Measurements from ENCODE around the gene MYO18A. TPM values are rescaled to one million over a fixed set of nuclear protein-coding genes. Genes with fewer than 3 reads are reported as not detected.

MYO18A gene
- total and polyA plus RNA-seq, 10 of the 15 experiments (the other 5 are each of a cell fraction or from before 2014, with no cell fraction given): 2.9 to 66.0 (median 24.5) TPM

DNA sequence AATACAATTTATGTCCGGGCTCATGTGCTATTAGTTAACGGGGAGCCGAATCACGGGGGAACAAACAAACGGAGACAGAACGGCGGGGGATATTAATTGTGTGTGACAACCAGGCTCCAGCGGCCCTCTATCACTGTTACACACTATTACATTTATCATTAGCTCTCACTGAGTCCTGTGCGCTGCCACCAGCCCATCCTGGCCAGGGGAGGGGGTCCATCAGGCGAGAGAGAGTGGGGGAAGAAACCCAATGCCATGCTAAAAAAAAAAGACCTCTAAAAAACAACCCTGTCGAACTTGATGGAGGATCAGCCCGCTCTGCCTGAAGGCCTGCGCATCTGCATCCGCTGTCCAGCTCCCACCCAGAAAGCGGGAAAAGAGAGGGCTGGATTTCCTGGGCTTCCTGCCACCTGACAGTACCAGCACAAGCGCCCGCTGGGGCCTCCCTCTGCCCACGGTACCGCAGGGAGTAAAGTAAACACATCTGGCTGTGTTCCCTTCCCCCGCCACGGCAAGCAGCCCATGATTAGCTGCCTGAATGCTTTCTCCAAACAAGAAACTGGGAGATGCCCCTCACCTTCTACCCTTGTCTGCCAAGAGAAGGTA lies 95.6 kb downstream of the MYO18A start:
- CTCF ChIA-PET: interaction anchor here (0.6 kb wide), 1 partner anchor 8 kb away, joined by 3 read pairs; no protein-coding TSS in a partner anchor

More for the DNA sequence above, 95.6 kb downstream of the MYO18A start:
- H3K79me2 ChIP-seq (ENCODE audit: control insufficient read depth, insufficient read depth, low read length): no peaks in the 10 kb centered on the region
- no peak overlapping the region for H3K4me3 ChIP-seq
- intact Hi-C loops (cut with micrococcal nuclease; ENCODE audit: unreplicated experiment) (no loop called here), in situ Hi-C loops (cut with MboI) (no loop called here)
- WGBS (ENCODE audit: insufficient coverage, insufficient replicate concordance, low lambda C conversion rate, missing lambda C conversion rate): 97% methylated on average over 21 of the region's 21 CpGs
- RAD21 ChIA-PET (ENCODE audit: unreplicated experiment): no interaction called here
- no peaks in the 10 kb centered on the region for H3K27me3 ChIP-seq (replicated peaks in 1 of 2; ENCODE audit: control insufficient read depth in 2 of 2, insufficient read depth in 2 of 2, low read length in 1 of 2)
- DNase-seq (ENCODE audit: low read depth, low spot score) (no peak), FAIRE-seq (no peak), ATAC-seq (no peak)
- H3K4me1 ChIP-seq (ENCODE audit: control insufficient read depth, insufficient read depth, low read length): no peaks in the 10 kb centered on the region
- TF ChIP-seq, protein P1, sequence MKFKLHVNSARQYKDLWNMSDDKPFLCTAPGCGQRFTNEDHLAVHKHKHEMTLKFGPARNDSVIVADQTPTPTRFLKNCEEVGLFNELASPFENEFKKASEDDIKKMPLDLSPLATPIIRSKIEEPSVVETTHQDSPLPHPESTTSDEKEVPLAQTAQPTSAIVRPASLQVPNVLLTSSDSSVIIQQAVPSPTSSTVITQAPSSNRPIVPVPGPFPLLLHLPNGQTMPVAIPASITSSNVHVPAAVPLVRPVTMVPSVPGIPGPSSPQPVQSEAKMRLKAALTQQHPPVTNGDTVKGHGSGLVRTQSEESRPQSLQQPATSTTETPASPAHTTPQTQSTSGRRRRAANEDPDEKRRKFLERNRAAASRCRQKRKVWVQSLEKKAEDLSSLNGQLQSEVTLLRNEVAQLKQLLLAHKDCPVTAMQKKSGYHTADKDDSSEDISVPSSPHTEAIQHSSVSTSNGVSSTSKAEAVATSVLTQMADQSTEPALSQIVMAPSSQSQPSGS (IDR thresholded peaks at IDR 0.05; ENCODE audit: low read length): no peak
- TF ChIP-seq, protein P2, sequence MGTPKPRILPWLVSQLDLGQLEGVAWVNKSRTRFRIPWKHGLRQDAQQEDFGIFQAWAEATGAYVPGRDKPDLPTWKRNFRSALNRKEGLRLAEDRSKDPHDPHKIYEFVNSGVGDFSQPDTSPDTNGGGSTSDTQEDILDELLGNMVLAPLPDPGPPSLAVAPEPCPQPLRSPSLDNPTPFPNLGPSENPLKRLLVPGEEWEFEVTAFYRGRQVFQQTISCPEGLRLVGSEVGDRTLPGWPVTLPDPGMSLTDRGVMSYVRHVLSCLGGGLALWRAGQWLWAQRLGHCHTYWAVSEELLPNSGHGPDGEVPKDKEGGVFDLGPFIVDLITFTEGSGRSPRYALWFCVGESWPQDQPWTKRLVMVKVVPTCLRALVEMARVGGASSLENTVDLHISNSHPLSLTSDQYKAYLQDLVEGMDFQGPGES (IDR thresholded peaks at IDR 0.05): no peak
- no peak for TF ChIP-seq GATAD2B (conservative IDR thresholded peaks at IDR 0.05; ENCODE audit: low read depth)
- TF ChIP-seq NFYA (IDR thresholded peaks at IDR 0.05; ENCODE audit: borderline replicate concordance, low read depth, low read length): no peak
- no TSS peak for BruUV-seq (replicated peaks)
- no peak overlapping the region for H3K27ac ChIP-seq (ENCODE audit: control insufficient read depth, insufficient read depth)
- H2AFZ ChIP-seq (ENCODE audit: control insufficient read depth, low read depth, low read length): no peak overlapping the region
- SMC1A ChIA-PET (ENCODE audit: uncharacterized antibody, unreplicated experiment): no interaction called here
- H3K36me3 ChIP-seq (ENCODE audit: control insufficient read depth in 2 of 2, insufficient read depth in 2 of 2, low read length in 1 of 2): peaks cover 9 to 11% of the 10 kb centered on the region in 2 experiments
- no peaks in the 10 kb centered on the region for H4K20me1 ChIP-seq (ENCODE audit: control insufficient read depth, insufficient read depth)
- no peaks in the 10 kb centered on the region for H3K9me3 ChIP-seq (replicated peaks; ENCODE audit: control insufficient read depth, insufficient read depth, low read length)
- H3K9ac ChIP-seq (ENCODE audit: control insufficient read depth, insufficient read depth, low read length): no peak overlapping the region
- H3K4me2 ChIP-seq (ENCODE audit: control insufficient read depth, insufficient read depth): no peak overlapping the region
- POLR2A ChIA-PET: no interaction called here

Measured in GM12878 (cell line).